ENCODE results near the gene CTNNBIP1. TPM values are rescaled to one million over a fixed set of nuclear protein-coding genes. Genes with fewer than 3 reads are reported as not detected.

Gene CTNNBIP1
- total RNA-seq, 6 experiments from 2014 or later, result 19.7 to 25.5 (median 21.4) TPM

DNA sequence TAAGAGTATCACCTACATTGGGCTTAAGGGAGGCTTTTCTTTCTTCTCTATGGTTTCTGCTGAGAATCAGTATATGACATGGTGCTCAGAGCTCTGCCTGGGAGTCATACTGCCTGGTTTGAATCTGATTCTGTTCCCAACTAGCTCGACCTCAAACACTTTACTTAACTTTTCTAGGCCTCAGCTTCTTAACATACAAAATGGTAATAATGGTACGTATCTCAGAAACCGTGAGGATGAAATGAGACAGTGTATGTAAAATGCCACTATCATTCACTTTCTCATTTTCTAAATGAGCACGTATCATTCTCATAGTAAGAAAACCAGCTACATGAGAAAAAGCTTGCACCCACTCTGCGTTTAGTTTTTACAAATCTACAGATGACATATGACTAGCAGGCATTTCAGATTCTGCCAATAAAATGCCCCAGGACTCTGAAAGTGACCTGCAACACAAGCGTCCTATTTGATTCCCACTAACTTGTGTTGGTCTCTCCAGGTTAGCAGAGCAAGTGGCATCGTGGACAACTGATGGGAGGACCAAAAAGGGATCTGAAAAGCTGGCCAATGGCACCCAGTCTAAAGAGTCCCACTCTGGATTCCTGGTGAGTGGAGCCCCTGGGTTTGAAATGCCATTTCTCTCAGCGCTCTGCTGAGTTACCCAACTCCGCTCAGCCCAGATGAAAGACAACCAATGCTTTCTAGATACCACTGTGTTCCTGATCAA lies 6.1 kb downstream of the CTNNBIP1 start:
- no peaks in the 10 kb centered on the region for H3K9me3 Mint-ChIP-seq
- TF ChIP-seq CTCF (IDR thresholded peaks at IDR 0.05), result no peak
- DNase-seq, result no peak

DNA sequence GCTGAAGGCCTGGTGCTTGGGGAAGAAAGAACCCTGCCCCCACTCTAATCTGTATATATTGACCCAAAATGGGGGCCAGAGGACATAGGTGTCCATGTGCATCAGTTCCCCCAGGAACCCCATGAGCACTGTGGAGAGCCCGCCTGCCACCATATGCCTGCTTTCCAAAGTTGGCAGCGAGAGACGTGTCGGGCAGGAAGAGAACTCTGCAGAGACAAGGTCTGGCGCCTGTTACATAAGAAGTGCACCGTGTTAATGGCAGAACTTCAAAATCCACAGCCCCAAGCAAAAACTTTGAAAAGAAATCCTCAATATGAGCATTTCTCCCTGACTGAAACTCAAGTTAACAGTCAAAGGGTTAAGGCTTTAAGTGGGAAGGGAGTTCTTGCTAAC lies 8.0 kb downstream of the CTNNBIP1 start:
- TF ChIP-seq CTCF (IDR thresholded peaks at IDR 0.05), result no peak
- H3K36me3 Mint-ChIP-seq (ENCODE audit: low read depth), result no peaks in the 10 kb centered on the region
- H3K4me1 Mint-ChIP-seq (ENCODE audit: low read depth), result peaks cover 46% of the 10 kb centered on the region
- H3K27me3 Mint-ChIP-seq (ENCODE audit: insufficient read depth), result peaks cover 3% of the 10 kb centered on the region; the same call in 1 of the 2 replicates
- no peaks in the 10 kb centered on the region for H3K9me3 Mint-ChIP-seq
- H3K27ac Mint-ChIP-seq, result no peak overlapping the region
- DNase-seq, result no peak
- H3K4me3 Mint-ChIP-seq, result no peak overlapping the region

More for the DNA sequence above, 6.1 kb downstream of the CTNNBIP1 start:
- H3K4me3 Mint-ChIP-seq, result no peak overlapping the region
- peak overlapping the region; percentile 71; the same call in 1 of the 2 replicates for H3K27ac Mint-ChIP-seq
- H3K4me1 Mint-ChIP-seq (ENCODE audit: low read depth), result peaks cover 48% of the 10 kb centered on the region
- H3K27me3 Mint-ChIP-seq (ENCODE audit: insufficient read depth), result peaks cover 3% of the 10 kb centered on the region; the same call in 1 of the 2 replicates
- H3K36me3 Mint-ChIP-seq (ENCODE audit: low read depth), result peaks cover 6% of the 10 kb centered on the region

- H3K27me3 Mint-ChIP-seq (ENCODE audit: insufficient read depth), result peaks cover 3% of the 10 kb centered on the region; the same call in 1 of the 2 replicates
- no peak overlapping the region for H3K27ac Mint-ChIP-seq
- no peak overlapping the region for H3K4me3 Mint-ChIP-seq
- no peak for TF ChIP-seq CTCF (IDR thresholded peaks at IDR 0.05)
- no peaks in the 10 kb centered on the region for H3K9me3 Mint-ChIP-seq
- no peaks in the 10 kb centered on the region for H3K36me3 Mint-ChIP-seq (ENCODE audit: low read depth)
- DNase-seq, result no peak
- H3K4me1 Mint-ChIP-seq (ENCODE audit: low read depth), result peaks cover 46% of the 10 kb centered on the region
Measured at GRCh38 chr1:9901148-9902059, 8.7 kb downstream of the CTNNBIP1 start.

DNA sequence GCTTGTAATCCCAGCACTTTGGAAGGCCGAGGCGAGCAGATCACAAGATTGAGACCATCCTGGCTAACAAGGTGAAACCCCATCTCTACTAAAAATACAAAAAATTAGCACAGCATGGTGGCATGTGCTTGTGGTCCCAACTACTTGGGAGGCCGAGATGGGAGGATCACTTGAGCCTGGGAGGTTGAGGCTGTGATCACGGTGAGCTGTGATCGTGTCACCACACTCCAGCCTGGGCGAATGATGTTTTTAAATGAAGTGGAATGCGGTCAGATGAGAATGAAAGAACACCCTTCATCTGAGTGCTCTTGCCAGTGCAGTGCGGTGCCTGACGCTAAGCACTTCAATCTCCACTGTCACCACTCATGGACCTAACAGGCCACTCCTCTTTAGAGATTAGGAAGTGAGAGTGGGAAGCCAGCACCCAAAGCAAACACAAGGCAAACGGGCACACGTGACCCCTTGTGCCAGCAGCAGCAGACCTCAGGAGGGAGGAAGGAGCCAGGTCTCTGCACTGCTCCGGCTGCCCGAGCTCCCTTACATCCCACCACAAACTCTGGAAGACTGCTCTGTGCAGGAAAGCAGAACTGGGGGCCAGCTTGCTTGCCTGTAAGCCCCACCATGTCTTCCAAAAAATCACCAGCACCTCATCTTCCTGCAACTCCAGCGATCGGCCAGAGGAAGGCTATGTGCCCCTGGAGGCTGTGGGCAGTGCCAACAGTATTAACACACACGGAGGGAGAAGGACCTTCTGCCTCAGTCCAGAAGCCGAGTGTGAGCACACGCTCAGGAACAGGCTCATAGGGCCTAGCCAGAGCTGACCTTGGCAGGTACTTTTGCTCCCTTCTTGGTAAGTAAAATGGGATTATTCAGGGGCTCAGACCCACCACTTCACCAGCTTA lies 9.7 kb downstream of the CTNNBIP1 start:
- no peak for TF ChIP-seq CTCF (IDR thresholded peaks at IDR 0.05)
- no peaks in the 10 kb centered on the region for H3K9me3 Mint-ChIP-seq
- H3K27me3 Mint-ChIP-seq (ENCODE audit: insufficient read depth), result peaks cover 3% of the 10 kb centered on the region; the same call in 1 of the 2 replicates
- no peak for DNase-seq
- peaks cover 45% of the 10 kb centered on the region for H3K4me1 Mint-ChIP-seq (ENCODE audit: low read depth)
- no peak overlapping the region for H3K4me3 Mint-ChIP-seq
- H3K36me3 Mint-ChIP-seq (ENCODE audit: low read depth), result no peaks in the 10 kb centered on the region
- H3K27ac Mint-ChIP-seq, result no peak overlapping the region

DNA sequence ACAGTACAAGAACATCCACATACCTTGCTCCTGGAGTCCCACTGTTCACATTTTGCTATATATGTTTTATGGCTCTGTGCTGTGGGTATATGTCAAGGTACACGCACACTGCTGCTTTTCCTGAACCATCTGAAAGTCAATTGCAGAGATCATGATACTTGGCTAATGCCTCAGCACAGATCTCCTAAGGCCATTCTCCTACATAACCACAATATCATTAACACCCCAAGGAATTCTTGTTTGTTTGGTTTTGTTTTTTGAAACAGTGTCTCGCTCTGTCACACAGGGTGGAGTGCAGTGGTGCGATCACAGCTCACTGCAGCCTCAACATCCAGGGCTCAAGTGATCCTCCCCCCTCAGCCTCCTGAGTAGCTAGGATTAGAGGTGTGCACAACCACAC lies 16.0 kb downstream of the CTNNBIP1 start:
- Mint-ChIP-seq H3K4me3 (peak overlapping the region; percentile 88), H3K27ac (peak overlapping the region; percentile 94), H3K36me3 (ENCODE audit: low read depth) (no peaks in the 10 kb centered on the region), H3K4me1 (ENCODE audit: low read depth) (peaks cover 63% of the 10 kb centered on the region), H3K9me3 (no peaks in the 10 kb centered on the region), H3K27me3 (ENCODE audit: insufficient read depth) (no peaks in the 10 kb centered on the region)
- TF ChIP-seq CTCF (IDR thresholded peaks at IDR 0.05), result no peak
- DNase-seq, result no peak
